Astrocyte of the cerebellum (primary cell): Measurements from ENCODE around the gene STRN3.

Source experiments
- DNase-seq: peaks from one replicate; pipeline ENCODE4 v3.0.0-alpha.2; 2011; ENCODE audit warnings: low read depth
- H3K4me3 ChIP-seq: 2 replicates; pipeline ENCODE4 v1.5.1; 2011; ENCODE audit warnings: mild to moderate bottlenecking, low read depth, low read length, moderate library complexity
- in situ Hi-C: cut with HindIII; loops from 2 replicates; pipeline ENCODE4 v1.10.0; 2017; ENCODE audit warnings: low sequenced_read_pairs
- TF ChIP-seq, protein P1 (sequence below): IDR thresholded peaks from 2 replicates; pipeline ENCODE4 v1.5.1; 2012; ENCODE audit warnings: low read length, low read depth, moderate library complexity, mild to moderate bottlenecking; ENCODE audit errors: missing control alignments

STRN3 gene

DNA sequence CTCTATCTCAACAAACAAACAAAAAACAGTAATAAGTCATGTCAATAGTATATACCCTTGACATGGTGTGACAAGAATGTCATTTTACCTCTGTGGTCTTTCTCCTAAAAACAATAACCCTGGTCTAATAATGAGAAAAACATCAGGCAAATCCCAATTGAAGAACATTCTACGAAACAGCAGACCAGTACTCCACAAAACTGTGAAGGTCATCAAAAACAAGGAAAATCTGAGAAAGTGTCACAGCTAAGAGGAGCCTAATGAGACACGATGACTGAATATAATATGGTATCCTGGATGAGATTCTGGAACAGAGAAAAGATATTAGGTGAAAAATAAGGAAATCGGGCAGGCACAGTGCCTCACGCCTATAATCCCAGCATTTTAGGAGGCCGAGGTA is 157.4 kb downstream of the STRN3 start:
- no peak for DNase-seq
- TF ChIP-seq, protein P1, sequence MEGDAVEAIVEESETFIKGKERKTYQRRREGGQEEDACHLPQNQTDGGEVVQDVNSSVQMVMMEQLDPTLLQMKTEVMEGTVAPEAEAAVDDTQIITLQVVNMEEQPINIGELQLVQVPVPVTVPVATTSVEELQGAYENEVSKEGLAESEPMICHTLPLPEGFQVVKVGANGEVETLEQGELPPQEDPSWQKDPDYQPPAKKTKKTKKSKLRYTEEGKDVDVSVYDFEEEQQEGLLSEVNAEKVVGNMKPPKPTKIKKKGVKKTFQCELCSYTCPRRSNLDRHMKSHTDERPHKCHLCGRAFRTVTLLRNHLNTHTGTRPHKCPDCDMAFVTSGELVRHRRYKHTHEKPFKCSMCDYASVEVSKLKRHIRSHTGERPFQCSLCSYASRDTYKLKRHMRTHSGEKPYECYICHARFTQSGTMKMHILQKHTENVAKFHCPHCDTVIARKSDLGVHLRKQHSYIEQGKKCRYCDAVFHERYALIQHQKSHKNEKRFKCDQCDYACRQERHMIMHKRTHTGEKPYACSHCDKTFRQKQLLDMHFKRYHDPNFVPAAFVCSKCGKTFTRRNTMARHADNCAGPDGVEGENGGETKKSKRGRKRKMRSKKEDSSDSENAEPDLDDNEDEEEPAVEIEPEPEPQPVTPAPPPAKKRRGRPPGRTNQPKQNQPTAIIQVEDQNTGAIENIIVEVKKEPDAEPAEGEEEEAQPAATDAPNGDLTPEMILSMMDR = no peak
- H3K4me3 ChIP-seq = no peak overlapping the region
- in situ Hi-C loops = no loop called here

DNA sequence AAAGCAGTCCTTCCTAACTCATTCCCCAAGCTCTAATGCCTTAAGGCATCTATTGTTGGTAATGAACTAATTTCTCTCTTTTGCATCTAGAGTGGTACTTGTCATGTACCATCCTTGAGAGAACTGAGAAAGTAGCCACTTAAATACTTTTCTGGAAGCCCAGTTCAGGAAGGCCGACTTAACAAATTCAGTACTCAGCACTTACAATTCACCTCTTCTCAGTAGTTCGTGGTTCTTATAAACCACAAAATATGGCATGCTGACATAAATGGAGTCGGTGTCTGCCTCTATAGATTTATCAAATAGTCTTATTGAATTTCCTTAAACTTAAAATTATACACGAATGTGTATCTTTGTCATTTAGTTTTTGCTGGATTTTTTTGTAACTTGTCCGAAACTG is 161.2 kb downstream of the STRN3 start:
- no peak for DNase-seq
- H3K4me3 ChIP-seq = no peak overlapping the region
- TF ChIP-seq, protein P1 = no peak
- in situ Hi-C loops = no loop called here

GRCh38 chr14:30861200-30861599 is 165.0 kb downstream of the STRN3 start:
- TF ChIP-seq, protein P1 = no peak
- in situ Hi-C loops = no loop called here
- H3K4me3 ChIP-seq = no peak overlapping the region
- DNase-seq = no peak

- in situ Hi-C loops = no loop called here
- DNase-seq = no peak
- no peak overlapping the region for H3K4me3 ChIP-seq
- TF ChIP-seq, protein P1 = no peak
These were observed 170.7 kb downstream of the STRN3 start for GRCh38 chr14:30855345-30856037.

- DNase-seq = no peak
- TF ChIP-seq, protein P1 = no peak
- no peak overlapping the region for H3K4me3 ChIP-seq
- in situ Hi-C loops = no loop called here
These were observed 171.7 kb downstream of the STRN3 start for GRCh38 chr14:30854492-30854891.

GRCh38 chr14:30853946-30854345 is 172.2 kb downstream of the STRN3 start:
- TF ChIP-seq, protein P1 = no peak

More at GRCh38 chr14:30853946-30854345, 172.2 kb downstream of the STRN3 start:
- in situ Hi-C loops = no loop called here
- no peak for DNase-seq
- H3K4me3 ChIP-seq = no peak overlapping the region
